SK-N-SH (cell line): Measurements from ENCODE around the gene ABCB6. TPM values are rescaled to one million over a fixed set of nuclear protein-coding genes. Genes with fewer than 3 reads are reported as not detected.

Experiments used
- CTCF ChIA-PET: fragments of 300-600, 350-600 bp; formaldehyde crosslinking; extraction: SDS; loops from one replicate; lab custom pipeline; 2021; lab: Yijun Ruan, JAX
- POLR2A ChIA-PET: fragments of 350-600 bp; sonication (Branson Sonifier 250); formaldehyde crosslinking; extraction: SDS; loops from one replicate; lab custom pipeline; 2020; ENCODE audit warnings: antibody characterized with exemption, inconsistent platforms; lab: Yijun Ruan, JAX
- DNase-seq: peaks from one replicate; pipeline ENCODE4 v3.0.0; 2012
- H2AFZ ChIP-seq: fragments of 200-600 bp; sonication (generic); 2 replicates; pipeline ENCODE4 v1.8.1; 2016; ENCODE audit warnings: antibody characterized with exemption, mild to moderate bottlenecking, low read depth
- H3F3A ChIP-seq: fragments of 200-600 bp; sonication (generic); replicated peaks from 2 replicates; pipeline ENCODE3; 2016; ENCODE audit warnings: antibody characterized with exemption, mild to moderate bottlenecking; ENCODE audit not compliant: insufficient read depth
- H3K27ac ChIP-seq, 2 experiments: fragments of 200-500 bp in 1 of 2; fragments of 200-600 bp in 1 of 2; sonication (Bioruptor generic) in 1 of 2; sonication (generic), shearing (Covaris generic) in 1 of 2; 2 replicates each; pipeline versions ENCODE4 v1.5.1 to v1.6.1; 2014 to 2016; ENCODE audit warnings: low read depth in 2 of 2, inconsistent platforms in 1 of 2, low read length in 1 of 2, mild to moderate bottlenecking in 1 of 2, mixed read lengths in 1 of 2
- H3K27me3 ChIP-seq: fragments of 200-600 bp; sonication (generic), shearing (Covaris generic); 2 replicates; pipeline ENCODE4 v1.6.1; 2016; ENCODE audit warnings: mixed run types; ENCODE audit not compliant: insufficient read depth
- H3K36me3 ChIP-seq, 2 experiments: fragments of 200-500 bp in 1 of 2; fragments of 200-600 bp in 1 of 2; sonication (Bioruptor generic) in 1 of 2; sonication (generic) in 1 of 2; replicated peaks in 1 of 2; 2 replicates each; pipeline versions ENCODE3 to v1.5.1; 2014 to 2016; ENCODE audit warnings: low read length in 1 of 2, mild to moderate bottlenecking in 1 of 2; ENCODE audit not compliant: insufficient read depth in 2 of 2, control insufficient read depth in 1 of 2
- H3K4me1 ChIP-seq, 2 experiments: fragments of 200-500 bp in 1 of 2; fragments of 200-600 bp in 1 of 2; sonication (Bioruptor generic) in 1 of 2; sonication (generic), shearing (Covaris generic) in 1 of 2; 2 replicates each; pipeline versions ENCODE4 v1.5.1 to v1.6.1; 2014 to 2016; ENCODE audit warnings: low read depth in 1 of 2, low read length in 1 of 2, mixed run types in 1 of 2; ENCODE audit not compliant: insufficient read depth in 2 of 2, control insufficient read depth in 1 of 2
- H3K4me2 ChIP-seq: fragments of 200-600 bp; sonication (generic), shearing (Covaris generic); 2 replicates; pipeline ENCODE4 v1.6.1; 2017; ENCODE audit warnings: mixed run types
- H3K4me3 ChIP-seq, 2 experiments: fragments of 200-500 bp in 1 of 2; fragments of 200-600 bp in 1 of 2; sonication (Bioruptor generic) in 1 of 2; sonication (generic), shearing (Covaris generic) in 1 of 2; 2 replicates each; pipeline versions ENCODE4 v1.5.1 to v1.8.1; 2014 to 2016; ENCODE audit warnings: low read depth in 2 of 2, inconsistent platforms in 1 of 2, low read length in 1 of 2, mild to moderate bottlenecking in 1 of 2, mixed read lengths in 1 of 2, moderate library complexity in 1 of 2
- H3K79me2 ChIP-seq: fragments of 200-600 bp; sonication (generic); 2 replicates; pipeline ENCODE4 v1.8.1; 2017; ENCODE audit warnings: mild to moderate bottlenecking; ENCODE audit not compliant: insufficient read depth
- H3K9ac ChIP-seq: fragments of 200-600 bp; sonication (generic); 2 replicates; pipeline ENCODE4 v1.6.1; 2017; ENCODE audit warnings: mixed run types
- H3K9me2 ChIP-seq: fragments of 200-600 bp; sonication (generic); 2 replicates; pipeline ENCODE4 v1.6.1; 2017; ENCODE audit warnings: mixed run types
- H3K9me3 ChIP-seq: fragments of 200-600 bp; sonication (generic); 2 replicates; pipeline ENCODE4 v1.6.1; 2017; ENCODE audit warnings: mixed run types, mild to moderate bottlenecking, moderate library complexity
- H4K20me1 ChIP-seq: fragments of 200-600 bp; sonication (generic); 2 replicates; pipeline ENCODE4 v1.6.1; 2017; ENCODE audit warnings: mild to moderate bottlenecking, mixed run types; ENCODE audit not compliant: insufficient read depth
- CHD2 ChIP-seq: fragments of 150-350 bp; IDR thresholded peaks from 2 replicates; pipeline ENCODE4 v1.6.1; 2018; ENCODE audit warnings: low read length; ENCODE audit not compliant: partially characterized antibody
- EZH2phosphoT487 ChIP-seq: fragments of 200-600 bp; sonication (generic); IDR thresholded peaks from 2 replicates; pipeline ENCODE4 v1.6.1; 2017; ENCODE audit warnings: low read depth, mixed run types, mild to moderate bottlenecking, antibody characterized with exemption, moderate library complexity, borderline replicate concordance
- FOSL2 ChIP-seq: IDR thresholded peaks from 2 replicates; pipeline ENCODE4 v1.4.0; 2012; ENCODE audit warnings: low read depth, mild to moderate bottlenecking, moderate library complexity, borderline replicate concordance
- GATA2 ChIP-seq: sonication (generic); formaldehyde crosslinking; IDR thresholded peaks from 2 replicates; pipeline ENCODE4 v1.5.0; 2020; ENCODE audit warnings: mild to moderate bottlenecking, missing genetic modification reagents
- MEF2A ChIP-seq: IDR thresholded peaks from 2 replicates; pipeline ENCODE4 v1.4.0; 2012; ENCODE audit warnings: low read depth, borderline replicate concordance
- NFIC ChIP-seq: IDR thresholded peaks from 2 replicates; pipeline ENCODE4 v1.4.0; 2012; ENCODE audit warnings: borderline replicate concordance
- RCOR1 ChIP-seq: fragments of 150-350 bp; IDR thresholded peaks from 2 replicates; pipeline ENCODE4 v1.6.1; 2017; ENCODE audit warnings: antibody characterized with exemption, low read length
- RFX5 ChIP-seq: IDR thresholded peaks from 2 replicates; pipeline ENCODE4 v1.6.1; 2012; ENCODE audit warnings: mild to moderate bottlenecking, improper control_type of control experiment, low read length
- SIN3A ChIP-seq: IDR thresholded peaks from 2 replicates; pipeline ENCODE4 v1.6.1; 2012; ENCODE audit warnings: low read depth, mild to moderate bottlenecking, low read length, moderate library complexity, borderline replicate concordance
- TAF1 ChIP-seq: IDR thresholded peaks from 2 replicates; pipeline ENCODE4 v1.6.1; 2012; ENCODE audit warnings: low read depth, mild to moderate bottlenecking, low read length, moderate library complexity, borderline replicate concordance
- TEAD4 ChIP-seq: IDR thresholded peaks from 2 replicates; pipeline ENCODE4 v1.4.0; 2012; ENCODE audit warnings: mild to moderate bottlenecking, borderline replicate concordance; ENCODE audit not compliant: insufficient read depth
- WGBS: methylation state at CpG from one replicate; pipeline ENCODE4 v1.1.6; 2017; ENCODE audit warnings: low lambda C conversion rate; 5-methylcytosine and 5-hydroxymethylcytosine counted together
- polyA plus RNA-seq, 3 experiments: library from polyadenylated mRNA; depleted of rRNA; stranded (reverse); fragments of >200 nt; gene quantifications; 2 replicates each; pipeline ENCODE4 v1.2.3, GENCODE V29; 2012
- TF ChIP-seq, protein P1 (sequence below): fragments of 150-350 bp; IDR thresholded peaks from 2 replicates; pipeline ENCODE4 v1.6.1; 2016; ENCODE audit warnings: mild to moderate bottlenecking, low read depth, low read length
- TF ChIP-seq, protein P2 (sequence below): fragments of 200-600 bp; sonication (generic); IDR thresholded peaks from 2 replicates; pipeline ENCODE4 v1.6.1; 2017; ENCODE audit warnings: antibody characterized with exemption, mild to moderate bottlenecking, moderate library complexity

Gene ABCB6
- polyA plus RNA-seq, 1 of the 3 experiments (the other 2 are of a cell fraction), result 27.4 TPM

DNA sequence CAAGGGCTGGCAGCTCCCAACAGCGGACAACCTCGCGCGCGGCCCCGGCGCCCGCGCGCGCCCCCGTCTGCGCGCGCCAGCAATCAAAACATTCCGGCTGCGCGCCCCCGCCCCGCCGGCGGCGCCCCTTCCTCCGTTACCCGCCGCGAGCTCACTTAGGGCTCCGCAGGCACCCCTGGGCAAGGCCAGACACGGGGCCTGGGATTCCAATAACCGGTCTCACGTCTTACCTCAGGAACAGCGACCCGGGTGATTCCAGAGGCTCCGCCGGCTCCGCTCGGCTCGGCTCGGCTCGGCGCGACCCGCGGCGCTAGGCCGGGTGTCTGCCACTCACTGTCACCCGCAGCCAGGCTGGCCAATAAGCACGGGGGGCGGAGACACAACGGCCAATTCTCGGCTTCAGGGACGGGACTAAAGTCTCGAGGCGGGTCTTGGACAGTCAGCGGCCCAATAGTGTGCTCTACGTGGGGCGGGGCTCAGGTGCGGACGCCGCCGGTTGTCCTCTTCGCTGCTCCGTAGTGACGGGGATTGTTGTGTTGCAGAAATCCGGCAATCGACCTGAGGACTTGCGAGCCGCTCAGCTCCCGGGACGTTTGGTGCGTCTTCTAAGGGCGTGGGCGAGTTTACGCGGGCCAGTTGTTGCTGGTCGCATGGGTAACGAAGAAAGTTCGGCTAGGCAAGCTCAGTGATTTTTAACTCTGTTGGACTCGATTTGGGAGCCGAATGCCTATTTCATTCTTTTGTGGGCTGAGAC, 10.7 kb upstream of the ABCB6 start, which contains the start of the genes ANKZF1 and ATG9A (continued):
- TF ChIP-seq SIN3A (peak; percentile 93; the same call in 1 of the 2 replicates), GATA2 (CRISPR knock-in tag) (no peak), TAF1 (peak; percentile 68), RCOR1 (no peak; the same call in 1 of the 2 replicates), FOSL2 (no peak), CHD2 (peak; percentile 92), RFX5 (peak; percentile 90), MEF2A (no peak), NFIC (0 out of 2 replicates have a peak, but pooled peaks have one; percentile 34), TEAD4 (no peak)
- TF ChIP-seq, protein P1, sequence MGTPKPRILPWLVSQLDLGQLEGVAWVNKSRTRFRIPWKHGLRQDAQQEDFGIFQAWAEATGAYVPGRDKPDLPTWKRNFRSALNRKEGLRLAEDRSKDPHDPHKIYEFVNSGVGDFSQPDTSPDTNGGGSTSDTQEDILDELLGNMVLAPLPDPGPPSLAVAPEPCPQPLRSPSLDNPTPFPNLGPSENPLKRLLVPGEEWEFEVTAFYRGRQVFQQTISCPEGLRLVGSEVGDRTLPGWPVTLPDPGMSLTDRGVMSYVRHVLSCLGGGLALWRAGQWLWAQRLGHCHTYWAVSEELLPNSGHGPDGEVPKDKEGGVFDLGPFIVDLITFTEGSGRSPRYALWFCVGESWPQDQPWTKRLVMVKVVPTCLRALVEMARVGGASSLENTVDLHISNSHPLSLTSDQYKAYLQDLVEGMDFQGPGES, result peak; percentile 83

DNA sequence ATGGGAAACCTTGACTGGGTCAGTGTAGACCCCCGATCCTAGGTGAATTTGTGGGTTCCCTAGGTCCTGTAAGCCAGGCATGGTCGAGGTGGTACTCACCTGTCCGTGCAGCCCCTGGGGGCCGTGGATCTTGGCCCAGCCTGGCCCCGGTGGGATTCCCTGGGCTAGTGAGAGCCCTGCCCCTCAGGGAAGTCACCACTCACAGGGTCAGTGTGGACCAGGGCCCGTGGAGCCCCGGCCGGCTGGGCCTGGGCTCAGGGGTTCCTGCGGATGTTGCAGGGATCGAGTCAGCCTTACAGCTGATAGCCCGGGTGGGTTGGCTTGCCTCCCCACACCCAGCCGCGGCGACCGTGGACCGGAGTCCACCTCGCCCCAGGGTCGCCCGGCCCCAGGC, 10.2 kb upstream of the ABCB6 start:
- CTCF ChIA-PET, result interaction anchor here (0.8 to 5.1 kb wide), 8 partner anchors 10 to 199 kb away, joined by 3 to 40 read pairs (median 4); partner anchors contain the start of gene ABCB6

More for the DNA sequence above, 10.2 kb upstream of the ABCB6 start:
- peak overlapping the region; percentile 78 for H3K9ac ChIP-seq
- POLR2A ChIA-PET, result interaction anchor here (0.6 to 2.7 kb wide), 4 partner anchors 10 to 55 kb away, joined by 3 to 23 read pairs (median 14); partner anchors contain the start of genes ABCB6, CNPPD1, GLB1L and STK16
- DNase-seq, result no peak
- peaks cover 3 to 16% of the 10 kb centered on the region in 2 experiments; a peak in 1 of 4 replicates for H3K4me1 ChIP-seq
- peaks cover 11% of the 10 kb centered on the region for H3F3A ChIP-seq
- no peaks in the 10 kb centered on the region for H4K20me1 ChIP-seq
- 4% methylated on average over 13 of the region's 19 CpGs for WGBS
- peaks cover 27% of the 10 kb centered on the region for H3K79me2 ChIP-seq
- peak overlapping the region; percentile 98 for H3K4me2 ChIP-seq
- H3K36me3 ChIP-seq, result peaks cover 9 to 39% of the 10 kb centered on the region in 2 experiments
- peak overlapping the region; percentile 82 to 87 for H3K4me3 ChIP-seq
- no peaks in the 10 kb centered on the region for H3K9me2 ChIP-seq
- H3K27ac ChIP-seq, result peak overlapping the region; percentile 74 to 75; a peak in 3 of 4 replicates
- peak overlapping the region; percentile 75; the same call in 1 of the 2 replicates for H2AFZ ChIP-seq
- H3K9me3 ChIP-seq, result no peaks in the 10 kb centered on the region
- H3K27me3 ChIP-seq, result no peaks in the 10 kb centered on the region
- TF ChIP-seq, protein P2, sequence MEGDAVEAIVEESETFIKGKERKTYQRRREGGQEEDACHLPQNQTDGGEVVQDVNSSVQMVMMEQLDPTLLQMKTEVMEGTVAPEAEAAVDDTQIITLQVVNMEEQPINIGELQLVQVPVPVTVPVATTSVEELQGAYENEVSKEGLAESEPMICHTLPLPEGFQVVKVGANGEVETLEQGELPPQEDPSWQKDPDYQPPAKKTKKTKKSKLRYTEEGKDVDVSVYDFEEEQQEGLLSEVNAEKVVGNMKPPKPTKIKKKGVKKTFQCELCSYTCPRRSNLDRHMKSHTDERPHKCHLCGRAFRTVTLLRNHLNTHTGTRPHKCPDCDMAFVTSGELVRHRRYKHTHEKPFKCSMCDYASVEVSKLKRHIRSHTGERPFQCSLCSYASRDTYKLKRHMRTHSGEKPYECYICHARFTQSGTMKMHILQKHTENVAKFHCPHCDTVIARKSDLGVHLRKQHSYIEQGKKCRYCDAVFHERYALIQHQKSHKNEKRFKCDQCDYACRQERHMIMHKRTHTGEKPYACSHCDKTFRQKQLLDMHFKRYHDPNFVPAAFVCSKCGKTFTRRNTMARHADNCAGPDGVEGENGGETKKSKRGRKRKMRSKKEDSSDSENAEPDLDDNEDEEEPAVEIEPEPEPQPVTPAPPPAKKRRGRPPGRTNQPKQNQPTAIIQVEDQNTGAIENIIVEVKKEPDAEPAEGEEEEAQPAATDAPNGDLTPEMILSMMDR, result no peak
- TF ChIP-seq EZH2phosphoT487, result no peak
